Esophagus muscularis mucosa (tissue), 4 donors: ENCODE data around the gene TTC7B. TPM values are rescaled to one million over a fixed set of nuclear protein-coding genes. Genes with fewer than 3 reads are reported as not detected.

Source experiments
- DNase-seq: peaks from one replicate; pipeline ENCODE4 v3.0.0-alpha.2; 2017; ENCODE audit errors: extremely low spot score
- H3K27ac ChIP-seq, 4 donors: fragments of 200-600 bp; sonication (generic); replicated peaks in 1 of 4; 1 replicate in 3 of 4; 2 replicates in 1 of 4; pipeline ENCODE4 v1.5.1; 2016 to 2019; ENCODE audit warnings: mild to moderate bottlenecking in 1 of 4
- H3K27me3 ChIP-seq, 4 donors: fragments of 200-600 bp; sonication (generic); one replicate each; pipeline versions ENCODE4 v1.5.1 to v1.6.0; 2016 to 2019
- H3K36me3 ChIP-seq, 4 donors: fragments of 200-600 bp; sonication (generic); one replicate each; pipeline ENCODE4 v1.5.1; 2016 to 2019
- H3K4me1 ChIP-seq, 4 donors: fragments of 200-600 bp; sonication (generic); one replicate each; pipeline ENCODE4 v1.5.1; 2016 to 2019
- H3K4me3 ChIP-seq, 4 donors: fragments of 200-600 bp; sonication (generic); 1 replicate in 2 of 4; 2 replicates in 2 of 4; pipeline ENCODE4 v1.5.1; 2016 to 2019; ENCODE audit warnings: mild to moderate bottlenecking in 4 of 4, moderate library complexity in 1 of 4
- H3K9me3 ChIP-seq, 4 donors: fragments of 200-600 bp; sonication (generic); 1 replicate in 3 of 4; 2 replicates in 1 of 4; pipeline ENCODE4 v1.5.1; 2016 to 2019
- EP300 ChIP-seq: sonication (generic); formaldehyde crosslinking; IDR thresholded peaks from one replicate; pipeline ENCODE4 v1.6.1; 2017; ENCODE audit warnings: antibody characterized with exemption
- POLR2A ChIP-seq: fragments of 450-650 bp; IDR thresholded peaks from one replicate; pipeline ENCODE4 v1.6.1; 2017; ENCODE audit warnings: antibody characterized with exemption, moderate library complexity, mild to moderate bottlenecking, low read depth
- POLR2AphosphoS5 ChIP-seq, 2 donors: sonication (generic); formaldehyde crosslinking; IDR thresholded peaks; one replicate each; pipeline ENCODE4 v1.6.1; 2017; ENCODE audit warnings: antibody characterized with exemption in 2 of 2
- WGBS: methylation state at CpG from one replicate; pipeline ENCODE4 v1.1.5; 2018; 5-methylcytosine and 5-hydroxymethylcytosine counted together
- intact Hi-C: fragments of 100-400 bp; cut with DNase I; formaldehyde crosslinking; loops from one replicate; pipeline ENCODE4 v1.15.1; 2023
- total RNA-seq, 4 donors: library from RNA; depleted of rRNA; stranded (reverse); fragments of >200 nt; gene quantifications; one replicate each; pipeline versions ENCODE4 v1.1.0 to v1.2.1, GENCODE V29; 2016
- TF ChIP-seq, protein P1 (sequence below), 3 experiments: fragments of 200-600 bp in 2 of 3; fragments of 450-650 bp in 1 of 3; sonication (generic) in 2 of 3; IDR thresholded peaks; one replicate each; pipeline ENCODE4 v1.5.1; 2017 to 2019; ENCODE audit warnings: antibody characterized with exemption in 3 of 3, mild to moderate bottlenecking in 2 of 3, moderate library complexity in 1 of 3

TTC7B gene
- total RNA-seq, 4 donors from 2014 or later, result 54.4 to 148 (median 113) TPM

DNA sequence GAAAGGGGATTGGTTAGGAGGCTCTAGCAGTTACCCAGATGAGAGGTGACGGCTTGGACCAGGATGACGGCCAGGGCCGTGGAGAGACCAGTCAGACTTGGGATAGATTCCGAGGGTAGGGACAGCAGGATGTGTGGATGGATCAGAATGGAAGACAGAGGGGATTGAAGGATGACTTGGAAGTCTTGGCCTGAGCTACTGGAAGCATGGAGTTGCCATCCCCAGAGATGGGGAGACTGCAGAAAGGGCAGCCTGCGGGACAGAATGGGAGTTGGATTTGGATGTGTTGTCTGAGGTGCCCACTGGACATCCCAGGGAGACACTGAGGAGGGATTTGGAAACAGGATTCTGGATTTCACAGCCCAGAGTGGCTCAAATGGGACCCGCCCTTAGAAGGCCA lies 317.1 kb downstream of the TTC7B start:
- no peak for DNase-seq
- Histone ChIP-seq H3K4me3 (no peak overlapping the region), H3K36me3 (no peaks in the 10 kb centered on the region), H3K27me3 (no peaks in the 10 kb centered on the region), H3K4me1 (peaks cover 0 to 4% (median 0%) of the 10 kb centered on the region in 4 donors), H3K9me3 (no peaks in the 10 kb centered on the region), H3K27ac (no peak overlapping the region)
- 94% methylated on average over 6 of the region's 6 CpGs for WGBS
- intact Hi-C loops, result no loop called here
- TF ChIP-seq, protein P1, sequence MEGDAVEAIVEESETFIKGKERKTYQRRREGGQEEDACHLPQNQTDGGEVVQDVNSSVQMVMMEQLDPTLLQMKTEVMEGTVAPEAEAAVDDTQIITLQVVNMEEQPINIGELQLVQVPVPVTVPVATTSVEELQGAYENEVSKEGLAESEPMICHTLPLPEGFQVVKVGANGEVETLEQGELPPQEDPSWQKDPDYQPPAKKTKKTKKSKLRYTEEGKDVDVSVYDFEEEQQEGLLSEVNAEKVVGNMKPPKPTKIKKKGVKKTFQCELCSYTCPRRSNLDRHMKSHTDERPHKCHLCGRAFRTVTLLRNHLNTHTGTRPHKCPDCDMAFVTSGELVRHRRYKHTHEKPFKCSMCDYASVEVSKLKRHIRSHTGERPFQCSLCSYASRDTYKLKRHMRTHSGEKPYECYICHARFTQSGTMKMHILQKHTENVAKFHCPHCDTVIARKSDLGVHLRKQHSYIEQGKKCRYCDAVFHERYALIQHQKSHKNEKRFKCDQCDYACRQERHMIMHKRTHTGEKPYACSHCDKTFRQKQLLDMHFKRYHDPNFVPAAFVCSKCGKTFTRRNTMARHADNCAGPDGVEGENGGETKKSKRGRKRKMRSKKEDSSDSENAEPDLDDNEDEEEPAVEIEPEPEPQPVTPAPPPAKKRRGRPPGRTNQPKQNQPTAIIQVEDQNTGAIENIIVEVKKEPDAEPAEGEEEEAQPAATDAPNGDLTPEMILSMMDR (IDR thresholded peaks at IDR 0.05), result no peak
- TF ChIP-seq POLR2AphosphoS5 (IDR thresholded peaks at IDR 0.05) (no peak), EP300 (no peak), POLR2A (no peak)

DNA sequence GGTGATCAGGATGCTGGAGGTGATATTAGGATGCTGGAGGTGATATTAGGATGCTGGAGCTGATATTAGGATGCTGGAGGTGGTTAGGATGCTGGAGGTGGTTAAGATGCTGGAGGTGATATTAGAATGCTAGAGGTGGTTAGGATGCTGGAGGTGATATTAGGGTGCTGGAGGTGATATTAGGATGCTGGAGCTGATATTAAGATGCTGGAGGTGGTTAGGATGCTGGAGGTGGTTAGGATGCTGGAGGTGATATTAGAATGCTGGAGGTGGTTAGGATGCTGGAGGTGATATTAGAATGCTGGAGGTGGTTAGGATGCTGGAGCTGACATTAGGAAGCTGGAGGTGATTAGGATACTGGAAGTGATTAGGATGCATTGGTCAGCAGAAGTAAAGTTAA lies 318.0 kb downstream of the TTC7B start:
- no peak for DNase-seq
- no peaks in the 10 kb centered on the region for H3K27me3 ChIP-seq
- H3K4me1 ChIP-seq, result peaks cover 0 to 4% (median 0%) of the 10 kb centered on the region in 4 donors
- intact Hi-C loops, result no loop called here
- no peak overlapping the region for H3K4me3 ChIP-seq
- TF ChIP-seq EP300 (no peak), POLR2AphosphoS5 (IDR thresholded peaks at IDR 0.05) (no peak)
- no peak overlapping the region for H3K27ac ChIP-seq
- no peaks in the 10 kb centered on the region for H3K9me3 ChIP-seq
- no peaks in the 10 kb centered on the region for H3K36me3 ChIP-seq

DNA sequence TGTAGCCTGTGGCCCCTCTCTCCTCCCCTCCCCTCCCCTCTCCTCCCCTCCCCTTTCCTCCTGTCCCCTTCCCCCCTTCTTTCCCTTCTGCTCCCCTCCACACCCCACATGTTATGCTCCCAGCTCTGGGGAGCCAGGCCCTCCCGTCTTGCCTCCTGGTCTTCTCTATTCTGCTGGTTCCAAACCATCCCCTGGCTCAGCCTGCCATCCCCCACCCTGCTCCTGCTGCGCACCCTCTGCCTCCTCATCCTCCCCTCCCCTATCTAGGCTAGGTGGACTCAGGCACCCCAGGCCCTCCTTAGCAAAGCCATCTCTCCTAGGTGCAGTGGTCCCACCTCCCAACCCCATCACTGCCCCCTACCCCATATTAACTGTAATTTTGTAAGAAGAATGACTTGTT lies 319.9 kb downstream of the TTC7B start:
- H3K4me1 ChIP-seq, result peaks cover 9 to 11% (median 10%) of the 10 kb centered on the region in 4 donors
- no peak for TF ChIP-seq POLR2A
- no peak for TF ChIP-seq EP300
- TF ChIP-seq POLR2AphosphoS5 (IDR thresholded peaks at IDR 0.05), result no peak
- TF ChIP-seq, protein P1 (IDR thresholded peaks at IDR 0.05), result no peak
- no peaks in the 10 kb centered on the region for H3K9me3 ChIP-seq
- no peak for DNase-seq
- H3K36me3 ChIP-seq, result no peaks in the 10 kb centered on the region
- H3K4me3 ChIP-seq, result no peak overlapping the region
- intact Hi-C loops, result no loop called here
- H3K27ac ChIP-seq, result no peak overlapping the region
- no peaks in the 10 kb centered on the region for H3K27me3 ChIP-seq
- WGBS, result 65% methylated on average over 2 of the region's 2 CpGs

DNA sequence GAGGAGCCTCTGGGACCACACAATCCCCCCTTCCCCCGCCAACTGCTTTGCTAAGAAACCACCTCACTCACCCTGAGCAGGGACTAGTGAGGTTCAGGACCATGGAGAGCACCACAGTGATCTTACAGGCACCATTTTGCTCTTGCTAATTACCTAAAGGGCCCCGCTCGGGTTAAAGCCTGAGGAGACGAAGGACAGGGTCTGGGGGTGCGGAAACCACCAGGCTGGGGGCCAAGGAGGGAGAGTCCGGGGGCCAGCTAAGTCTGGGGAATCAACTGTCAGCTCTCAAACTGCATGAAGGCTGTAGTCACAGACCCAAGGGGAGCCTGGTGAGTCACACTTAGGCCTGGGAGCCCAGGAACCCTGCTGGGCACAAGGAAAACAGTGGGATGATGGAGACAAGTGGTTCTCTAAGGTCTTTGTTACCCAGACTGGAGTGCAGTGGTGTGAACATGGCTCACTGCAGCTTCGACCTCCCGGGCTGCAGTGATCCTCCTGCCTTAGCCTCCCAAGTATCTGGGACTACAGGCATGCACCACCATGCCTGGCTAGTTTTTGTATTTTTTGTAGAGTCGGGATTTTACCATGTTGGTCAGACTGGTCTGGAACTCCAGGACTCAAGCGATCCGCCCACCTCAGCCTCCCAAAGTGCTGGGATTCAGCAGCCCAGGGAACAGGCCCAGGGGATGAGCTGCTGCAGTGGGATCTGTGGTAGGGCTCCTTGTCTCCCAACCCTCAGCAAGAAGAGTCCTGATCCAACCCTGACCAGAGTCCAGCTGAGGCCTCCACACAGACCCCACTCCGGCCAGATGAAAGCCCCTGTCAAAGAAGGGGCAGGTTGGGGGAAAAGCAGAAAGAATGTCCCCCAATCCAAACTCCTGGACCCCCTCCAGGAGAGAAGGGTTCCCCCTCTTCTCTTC lies 320.6 kb downstream of the TTC7B start:
- Histone ChIP-seq H3K36me3 (no peaks in the 10 kb centered on the region), H3K9me3 (no peaks in the 10 kb centered on the region), H3K4me3 (no peak overlapping the region), H3K27me3 (no peaks in the 10 kb centered on the region), H3K27ac (no peak overlapping the region), H3K4me1 (peaks cover 15 to 18% (median 17%) of the 10 kb centered on the region in 4 donors)
- TF ChIP-seq POLR2AphosphoS5 (IDR thresholded peaks at IDR 0.05) (no peak), POLR2A (no peak), EP300 (no peak)
- TF ChIP-seq, protein P1 (IDR thresholded peaks at IDR 0.05), result no peak
- 65% methylated on average over 10 of the region's 12 CpGs for WGBS
- no peak for DNase-seq
- intact Hi-C loops, result no loop called here

DNA sequence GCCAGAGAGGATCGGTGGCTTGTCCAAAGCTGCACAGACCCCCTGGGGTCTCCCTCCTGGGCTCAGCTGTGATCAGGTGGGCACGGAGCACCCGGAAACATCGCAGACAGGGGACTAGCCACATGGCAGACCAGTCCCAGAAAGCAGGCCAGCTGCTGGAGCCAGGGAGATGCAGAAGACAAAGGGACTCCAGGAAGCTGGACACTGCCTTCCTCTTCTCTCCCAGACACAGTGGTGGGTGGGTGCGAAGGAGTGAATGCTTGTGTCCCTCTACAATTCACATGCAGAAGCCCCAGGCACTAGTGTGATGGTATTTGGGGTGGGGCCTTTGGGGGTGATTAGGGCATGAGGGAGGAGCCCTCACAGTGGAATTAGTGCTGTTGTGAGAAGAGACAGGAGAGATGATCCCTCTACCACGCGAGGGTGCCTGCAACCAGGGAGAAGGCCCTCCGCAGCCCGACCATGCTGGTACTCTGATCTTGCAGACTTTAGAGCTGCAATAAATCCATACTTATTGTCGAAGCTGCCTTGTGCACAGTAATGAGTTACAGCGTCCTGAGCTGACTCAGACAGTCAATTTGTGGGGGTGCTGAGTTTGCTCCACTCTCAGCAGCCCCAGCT lies 324.2 kb downstream of the TTC7B start:
- no peaks in the 10 kb centered on the region for H3K36me3 ChIP-seq
- TF ChIP-seq, protein P1 (IDR thresholded peaks at IDR 0.05), result no peak
- TF ChIP-seq POLR2A, result no peak
- no peak overlapping the region for H3K4me3 ChIP-seq
- H3K27ac ChIP-seq, result peak overlapping the region in 1 of 4 donors; percentile 9
- no peaks in the 10 kb centered on the region for H3K9me3 ChIP-seq
- WGBS, result 64% methylated on average over 6 of the region's 11 CpGs
- peaks cover 20 to 28% (median 24%) of the 10 kb centered on the region in 4 donors for H3K4me1 ChIP-seq
- DNase-seq, result no peak
- intact Hi-C loops, result no loop called here
- H3K27me3 ChIP-seq, result no peaks in the 10 kb centered on the region
